Measurements from ENCODE around the gene HS6ST3. TPM values are rescaled to one million over a fixed set of nuclear protein-coding genes. Genes with fewer than 3 reads are reported as not detected.
A peak's percentile ranks its signal among the peaks of the same experiment; 100 is the strongest.

Gene HS6ST3
- total RNA-seq, 1 donor: 0.36 TPM

GRCh38 chr13:96193728-96194310, 103.9 kb downstream of the HS6ST3 start:
- DNase-seq (ENCODE audit: low read depth): no peak
- TF ChIP-seq CTCF (IDR thresholded peaks at IDR 0.05; ENCODE audit: insufficient read depth, low read length): no peak
- H3K4me3 ChIP-seq (ENCODE audit: low read depth, low read length): no peak overlapping the region

GRCh38 chr13:96198038-96198437, 108.1 kb downstream of the HS6ST3 start:
- H3K4me3 ChIP-seq (ENCODE audit: low read depth, low read length): no peak overlapping the region
- no peak for DNase-seq (ENCODE audit: low read depth)
- TF ChIP-seq CTCF (IDR thresholded peaks at IDR 0.05; ENCODE audit: insufficient read depth, low read length): no peak

- no peak for DNase-seq (ENCODE audit: low read depth)
- H3K4me3 ChIP-seq (ENCODE audit: low read depth, low read length): no peak overlapping the region
- no peak for TF ChIP-seq CTCF (IDR thresholded peaks at IDR 0.05; ENCODE audit: insufficient read depth, low read length)
Measured at GRCh38 chr13:96199315-96199714, 109.4 kb downstream of the HS6ST3 start.

- DNase-seq (ENCODE audit: low read depth): no peak
- no peak overlapping the region for H3K4me3 ChIP-seq (ENCODE audit: low read depth, low read length)
- TF ChIP-seq CTCF (IDR thresholded peaks at IDR 0.05; ENCODE audit: insufficient read depth, low read length): no peak
Measured at GRCh38 chr13:96200810-96201209, 110.9 kb downstream of the HS6ST3 start.

GRCh38 chr13:96202315-96202714, 112.4 kb downstream of the HS6ST3 start:
- no peak overlapping the region for H3K4me3 ChIP-seq (ENCODE audit: low read depth, low read length)
- TF ChIP-seq CTCF (IDR thresholded peaks at IDR 0.05; ENCODE audit: insufficient read depth, low read length): no peak
- no peak for DNase-seq (ENCODE audit: low read depth)

GRCh38 chr13:96203471-96203870, 113.6 kb downstream of the HS6ST3 start:
- no peak overlapping the region for H3K4me3 ChIP-seq (ENCODE audit: low read depth, low read length)
- TF ChIP-seq CTCF (IDR thresholded peaks at IDR 0.05; ENCODE audit: insufficient read depth, low read length): no peak
- no peak for DNase-seq (ENCODE audit: low read depth)

GRCh38 chr13:96214824-96215445, 125.0 kb downstream of the HS6ST3 start:
- H3K4me3 ChIP-seq (ENCODE audit: low read depth, low read length): no peak overlapping the region
- TF ChIP-seq CTCF (IDR thresholded peaks at IDR 0.05; ENCODE audit: insufficient read depth, low read length): no peak
- peak; percentile 34 for DNase-seq (ENCODE audit: low read depth)
